ENCODE measurements around the gene EHBP1L1. TPM values are rescaled to one million over a fixed set of nuclear protein-coding genes. Genes with fewer than 3 reads are reported as not detected.
A peak's percentile ranks its signal among the peaks of the same experiment; 100 is the strongest.

The EHBP1L1 gene
- 100 to 1,000 TPM in 1 of 2 donors, 10 to 100 TPM in 1; 93.9 to 113 TPM for total RNA-seq

DNA sequence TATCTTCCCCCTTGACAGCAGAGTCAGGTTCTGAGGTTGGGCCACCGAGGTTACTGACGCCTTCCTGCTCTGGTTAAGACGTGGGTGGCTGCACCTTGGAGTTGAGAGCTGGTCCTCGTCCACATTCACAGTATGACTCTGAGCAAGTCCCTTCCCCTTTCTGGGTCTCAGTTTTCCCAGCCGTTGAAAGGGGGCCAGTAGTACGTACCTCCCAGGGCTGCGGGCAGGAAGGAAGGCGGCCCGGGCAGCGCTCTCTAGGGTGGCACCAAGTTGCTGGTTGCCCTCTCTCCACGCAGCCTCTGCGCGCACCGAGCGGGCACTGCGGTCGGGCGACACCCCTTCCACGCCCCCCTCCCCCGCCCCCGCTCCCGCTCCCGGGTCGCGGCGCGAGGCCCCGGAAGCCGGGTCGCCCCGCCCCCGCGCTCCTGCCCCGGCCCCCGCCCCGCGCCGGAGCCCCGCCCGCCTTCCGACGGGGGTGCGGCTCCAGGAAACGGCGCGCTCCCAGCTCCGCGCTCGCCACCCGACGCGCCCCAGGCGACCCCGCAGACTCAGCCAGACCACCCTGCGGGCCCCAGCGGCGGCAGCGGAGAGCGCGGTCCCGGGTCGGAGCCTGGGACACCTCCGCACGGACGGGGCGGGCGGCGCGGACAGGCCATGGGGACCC, at the start of gene EHBP1L1:
EHBP1L1 (plus strand) TSS at position 486 of the 664 bp plus-strand sequence. CDS start 250 bp downstream, outside the sequence.
- DNase-seq, result peak; percentile 77 to 80
- Mint-ChIP-seq H3K9me3 (no peaks in the 10 kb centered on the region), H3K4me1 (ENCODE audit: low read depth) (peaks cover 54% of the 10 kb centered on the region), H3K27me3 (ENCODE audit: low read depth) (no peaks in the 10 kb centered on the region), H3K36me3 (ENCODE audit: insufficient read depth in 2 of 2) (peaks cover 12 to 16% of the 10 kb centered on the region in 2 donors), H3K27ac (peak within 1 kb of the TSS; percentile 86), H3K4me3 (peak within 1 kb of the TSS; percentile 93)
- ATAC-seq (replicated peaks in 1 of 2), result peak; percentile 36 to 40

DNA sequence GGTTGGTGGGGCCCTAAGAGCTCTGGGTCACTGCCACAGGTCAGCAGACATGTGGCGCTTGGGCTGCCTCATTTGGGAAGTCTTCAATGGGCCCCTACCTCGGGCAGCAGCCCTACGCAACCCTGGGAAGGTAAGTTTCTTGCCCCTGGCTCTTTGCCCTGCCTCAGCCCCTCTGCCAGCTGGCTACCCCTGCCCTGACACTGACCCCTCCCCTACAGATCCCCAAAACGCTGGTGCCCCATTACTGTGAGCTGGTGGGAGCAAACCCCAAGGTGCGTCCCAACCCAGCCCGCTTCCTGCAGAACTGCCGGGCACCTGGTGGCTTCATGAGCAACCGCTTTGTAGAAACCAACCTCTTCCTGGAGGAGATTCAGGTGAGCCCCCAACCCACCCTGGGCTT, 49.1 kb upstream of the EHBP1L1 start:
- no peak for ATAC-seq (replicated peaks in 1 of 2)
- peak overlapping the region; percentile 33 for H3K27ac Mint-ChIP-seq
- peaks cover 2 to 12% of the 10 kb centered on the region in 2 donors for H3K36me3 Mint-ChIP-seq (ENCODE audit: insufficient read depth in 2 of 2)
- H3K27me3 Mint-ChIP-seq (ENCODE audit: low read depth), result no peaks in the 10 kb centered on the region
- DNase-seq, result no peak
- no peaks in the 10 kb centered on the region for H3K9me3 Mint-ChIP-seq
- H3K4me1 Mint-ChIP-seq (ENCODE audit: low read depth), result peaks cover 62% of the 10 kb centered on the region
- H3K4me3 Mint-ChIP-seq, result peak overlapping the region; percentile 90 to 92

- no peaks in the 10 kb centered on the region for H3K9me3 Mint-ChIP-seq
- H3K36me3 Mint-ChIP-seq (ENCODE audit: insufficient read depth in 2 of 2), result peaks cover 2 to 14% of the 10 kb centered on the region in 2 donors
- H3K4me1 Mint-ChIP-seq (ENCODE audit: low read depth), result peaks cover 41% of the 10 kb centered on the region
- H3K27me3 Mint-ChIP-seq (ENCODE audit: low read depth), result no peaks in the 10 kb centered on the region
- ATAC-seq (replicated peaks in 1 of 2), result no peak
- H3K4me3 Mint-ChIP-seq, result no peak overlapping the region
- DNase-seq, result no peak
- H3K27ac Mint-ChIP-seq, result no peak overlapping the region
Measured at GRCh38 chr11:65528819-65529350, 47.0 kb upstream of the EHBP1L1 start.

- ATAC-seq (replicated peaks in 1 of 2) (no peak), DNase-seq (no peak)
- Mint-ChIP-seq H3K36me3 (ENCODE audit: insufficient read depth in 2 of 2) (peaks cover 2 to 14% of the 10 kb centered on the region in 2 donors), H3K27me3 (ENCODE audit: low read depth) (no peaks in the 10 kb centered on the region), H3K4me3 (no peak overlapping the region), H3K4me1 (ENCODE audit: low read depth) (peaks cover 34% of the 10 kb centered on the region), H3K9me3 (no peaks in the 10 kb centered on the region), H3K27ac (peak overlapping the region; percentile 65)
Measured at GRCh38 chr11:65529475-65530156, 46.2 kb upstream of the EHBP1L1 start.

GRCh38 chr11:65530157-65530496, 45.7 kb upstream of the EHBP1L1 start:
- peaks cover 2 to 14% of the 10 kb centered on the region in 2 donors for H3K36me3 Mint-ChIP-seq (ENCODE audit: insufficient read depth in 2 of 2)
- peak; percentile 45 to 49 for ATAC-seq (replicated peaks in 1 of 2)
- H3K27ac Mint-ChIP-seq, result peak overlapping the region; percentile 65
- H3K27me3 Mint-ChIP-seq (ENCODE audit: low read depth), result no peaks in the 10 kb centered on the region
- no peak overlapping the region for H3K4me3 Mint-ChIP-seq
- peaks cover 32% of the 10 kb centered on the region for H3K4me1 Mint-ChIP-seq (ENCODE audit: low read depth)
- DNase-seq, result no peak
- H3K9me3 Mint-ChIP-seq, result no peaks in the 10 kb centered on the region

- DNase-seq, result no peak
- no peak for ATAC-seq (replicated peaks in 1 of 2)
- Mint-ChIP-seq H3K9me3 (no peaks in the 10 kb centered on the region), H3K4me3 (no peak overlapping the region), H3K27ac (no peak overlapping the region), H3K36me3 (ENCODE audit: insufficient read depth in 2 of 2) (peaks cover 0 to 13% of the 10 kb centered on the region in 2 donors), H3K4me1 (ENCODE audit: low read depth) (peaks cover 21% of the 10 kb centered on the region), H3K27me3 (ENCODE audit: low read depth) (no peaks in the 10 kb centered on the region)
Measured at GRCh38 chr11:65532388-65533064, 43.3 kb upstream of the EHBP1L1 start.

GRCh38 chr11:65535102-65535501, 40.8 kb upstream of the EHBP1L1 start:
- no peak overlapping the region for H3K4me3 Mint-ChIP-seq
- DNase-seq (no peak), ATAC-seq (replicated peaks in 1 of 2) (no peak)
- peaks cover 6% of the 10 kb centered on the region for H3K4me1 Mint-ChIP-seq (ENCODE audit: low read depth)
- no peaks in the 10 kb centered on the region for H3K27me3 Mint-ChIP-seq (ENCODE audit: low read depth)
- no peak overlapping the region for H3K27ac Mint-ChIP-seq
- H3K9me3 Mint-ChIP-seq, result no peaks in the 10 kb centered on the region
- peaks cover 0 to 6% of the 10 kb centered on the region in 2 donors for H3K36me3 Mint-ChIP-seq (ENCODE audit: insufficient read depth in 2 of 2)

DNA sequence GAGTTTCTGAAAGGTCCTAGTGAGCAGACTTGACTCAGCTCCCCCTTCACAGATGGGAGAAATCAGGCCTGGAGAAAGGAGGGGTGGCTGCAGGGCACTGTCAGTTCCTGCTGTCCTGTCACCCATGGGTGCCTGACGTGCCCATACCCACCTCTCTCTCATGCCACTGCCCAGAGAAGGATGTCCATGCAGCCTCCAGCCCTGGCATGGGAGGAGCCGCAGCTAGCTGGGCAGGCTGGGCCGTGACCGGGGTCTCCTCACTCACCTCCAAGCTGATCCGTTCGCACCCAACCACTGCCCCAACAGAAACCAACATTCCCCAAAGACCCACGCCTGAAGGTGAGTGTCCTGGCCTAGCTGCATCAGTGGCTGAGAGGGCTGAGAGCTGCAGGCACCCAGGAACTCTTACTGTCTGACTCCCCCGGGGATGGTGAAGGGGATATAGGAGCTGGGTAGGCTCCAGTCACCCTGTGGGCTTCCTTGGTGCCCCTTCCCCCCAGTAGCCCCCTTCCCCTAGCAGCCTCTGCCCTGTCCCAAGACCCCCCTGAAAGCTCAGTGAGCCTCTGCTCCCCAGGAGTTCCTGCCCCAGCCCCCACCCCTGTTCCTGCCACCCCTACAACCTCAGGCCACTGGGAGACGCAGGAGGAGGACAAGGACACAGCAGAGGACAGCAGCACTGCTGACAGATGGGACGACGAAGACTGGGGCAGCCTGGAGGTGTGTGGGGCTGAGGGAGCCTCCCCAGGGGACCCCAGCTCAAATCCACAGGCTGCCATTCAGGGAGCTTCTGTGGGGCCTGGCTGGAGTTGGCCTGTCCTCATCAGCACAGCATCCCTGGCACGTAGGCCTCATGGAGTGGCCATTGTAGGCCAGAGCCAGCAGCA, 39.2 kb upstream of the EHBP1L1 start:
- H3K9me3 Mint-ChIP-seq, result no peaks in the 10 kb centered on the region
- ATAC-seq (replicated peaks in 1 of 2) (no peak), DNase-seq (no peak)
- no peak overlapping the region for H3K4me3 Mint-ChIP-seq
- no peaks in the 10 kb centered on the region for H3K27me3 Mint-ChIP-seq (ENCODE audit: low read depth)
- no peak overlapping the region for H3K27ac Mint-ChIP-seq
- peaks cover 11% of the 10 kb centered on the region for H3K4me1 Mint-ChIP-seq (ENCODE audit: low read depth)
- H3K36me3 Mint-ChIP-seq (ENCODE audit: insufficient read depth in 2 of 2), result peaks cover 0 to 4% of the 10 kb centered on the region in 2 donors

DNA sequence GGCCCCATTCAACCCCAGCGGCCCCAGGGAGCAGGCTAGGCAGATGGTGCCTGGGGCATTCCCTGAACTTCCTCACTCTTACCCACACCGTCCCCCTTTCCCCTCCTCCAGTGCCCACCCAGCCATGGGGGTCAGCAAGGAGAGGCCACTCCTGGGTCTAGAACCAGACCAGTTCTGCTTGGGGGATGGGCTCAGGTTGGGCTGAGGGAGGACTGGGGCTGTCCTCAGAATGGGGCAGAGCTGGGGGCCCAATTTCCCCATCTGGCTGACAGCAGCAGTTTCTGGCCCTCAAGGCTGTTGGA, 38.6 kb upstream of the EHBP1L1 start:
- H3K9me3 Mint-ChIP-seq, result no peaks in the 10 kb centered on the region
- DNase-seq, result no peak
- H3K36me3 Mint-ChIP-seq (ENCODE audit: insufficient read depth in 2 of 2), result peaks cover 0 to 5% of the 10 kb centered on the region in 2 donors
- no peak overlapping the region for H3K4me3 Mint-ChIP-seq
- no peaks in the 10 kb centered on the region for H3K27me3 Mint-ChIP-seq (ENCODE audit: low read depth)
- H3K27ac Mint-ChIP-seq, result no peak overlapping the region
- no peak for ATAC-seq (replicated peaks in 1 of 2)
- peaks cover 17% of the 10 kb centered on the region for H3K4me1 Mint-ChIP-seq (ENCODE audit: low read depth)

DNA sequence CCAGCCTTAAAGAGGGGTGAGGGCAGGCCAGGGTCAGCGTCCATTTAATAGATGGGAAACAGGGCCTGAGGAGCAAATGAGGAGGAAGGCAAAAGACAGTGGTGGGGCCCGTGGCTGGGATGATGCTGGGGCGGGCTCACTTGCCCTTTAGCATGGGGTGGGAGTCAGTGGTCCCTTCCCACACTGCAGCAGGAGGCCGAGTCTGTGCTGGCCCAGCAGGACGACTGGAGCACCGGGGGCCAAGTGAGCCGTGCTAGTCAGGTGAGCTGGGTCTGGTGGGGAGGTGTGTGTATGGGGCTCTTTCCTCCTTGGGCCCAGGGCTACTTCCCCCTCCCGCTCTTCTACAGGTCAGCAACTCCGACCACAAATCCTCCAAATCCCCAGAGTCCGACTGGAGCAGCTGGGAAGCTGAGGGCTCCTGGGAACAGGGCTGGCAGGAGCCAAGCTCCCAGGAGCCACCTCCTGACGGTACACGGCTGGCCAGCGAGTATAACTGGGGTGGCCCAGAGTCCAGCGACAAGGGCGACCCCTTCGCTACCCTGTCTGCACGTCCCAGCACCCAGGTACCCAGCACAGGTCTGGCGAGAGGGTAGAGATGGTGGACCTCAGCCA, 38.1 kb upstream of the EHBP1L1 start:
- H3K4me3 Mint-ChIP-seq, result peak overlapping the region in 1 of 2 donors; percentile 22
- DNase-seq (no peak), ATAC-seq (replicated peaks in 1 of 2) (no peak)
- H3K9me3 Mint-ChIP-seq, result no peaks in the 10 kb centered on the region
- no peak overlapping the region for H3K27ac Mint-ChIP-seq
- peaks cover 22% of the 10 kb centered on the region for H3K4me1 Mint-ChIP-seq (ENCODE audit: low read depth)
- H3K27me3 Mint-ChIP-seq (ENCODE audit: low read depth), result no peaks in the 10 kb centered on the region
- H3K36me3 Mint-ChIP-seq (ENCODE audit: insufficient read depth in 2 of 2), result peaks cover 1 to 8% of the 10 kb centered on the region in 2 donors

DNA sequence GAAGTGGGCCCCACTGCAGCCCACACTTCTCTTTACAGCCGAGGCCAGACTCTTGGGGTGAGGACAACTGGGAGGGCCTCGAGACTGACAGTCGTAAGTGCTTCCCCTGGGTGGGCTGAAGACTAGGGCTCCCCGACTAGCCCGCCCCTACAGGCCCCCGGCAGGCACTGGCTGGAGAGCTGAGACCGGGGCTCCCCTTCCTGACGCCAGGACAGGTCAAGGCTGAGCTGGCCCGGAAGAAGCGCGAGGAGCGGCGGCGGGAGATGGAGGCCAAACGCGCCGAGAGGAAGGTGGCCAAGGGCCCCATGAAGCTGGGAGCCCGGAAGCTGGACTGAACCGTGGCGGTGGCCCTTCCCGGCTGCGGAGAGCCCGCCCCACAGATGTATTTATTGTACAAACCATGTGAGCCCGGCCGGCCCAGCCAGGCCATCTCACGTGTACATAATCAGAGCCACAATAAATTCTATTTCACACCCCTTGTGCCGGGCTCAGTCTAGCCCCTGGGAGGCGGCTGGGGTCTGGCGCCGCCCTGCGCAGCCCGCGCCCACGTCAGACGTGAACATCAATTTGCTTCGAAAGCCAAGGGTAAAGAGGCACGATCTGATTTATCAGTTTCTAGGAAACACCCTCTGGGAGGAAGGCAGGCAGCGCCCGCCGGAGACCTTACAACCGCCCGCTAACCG, 37.5 kb upstream of the EHBP1L1 start:
- H3K4me3 Mint-ChIP-seq, result peak overlapping the region; percentile 21 to 40
- DNase-seq, result no peak

More for the DNA sequence above, 37.5 kb upstream of the EHBP1L1 start:
- ATAC-seq (replicated peaks in 1 of 2), result no peak
- Mint-ChIP-seq H3K4me1 (ENCODE audit: low read depth) (peaks cover 25% of the 10 kb centered on the region), H3K27me3 (ENCODE audit: low read depth) (no peaks in the 10 kb centered on the region), H3K9me3 (no peaks in the 10 kb centered on the region), H3K27ac (no peak overlapping the region), H3K36me3 (ENCODE audit: insufficient read depth in 2 of 2) (peaks cover 2 to 9% of the 10 kb centered on the region in 2 donors)
